ENCODE data around the gene ADA.

GRCh38 chr20:44619294-44619693 lies 32.2 kb downstream of the ADA start:
- TF ChIP-seq MYC (CRISPR knock-in tag; IDR thresholded peaks at IDR 0.05; ENCODE audit: borderline replicate concordance) (no peak), FOXA1 (IDR thresholded peaks at IDR 0.05) (no peak), FOXA1 (CRISPR knock-in tag; IDR thresholded peaks at IDR 0.05) (no peak), CTCF (CRISPR knock-in tag; IDR thresholded peaks at IDR 0.05) (no peak), ESRRA (CRISPR knock-in tag; IDR thresholded peaks at IDR 0.05; ENCODE audit: low read depth) (no peak), ZNF362 (CRISPR knock-in tag; IDR thresholded peaks at IDR 0.05; ENCODE audit: borderline replicate concordance) (no peak), ATF7 (IDR thresholded peaks at IDR 0.05) (no peak), ATF7 (CRISPR knock-in tag; IDR thresholded peaks at IDR 0.05) (no peak), RAD21 (CRISPR knock-in tag; IDR thresholded peaks at IDR 0.05) (no peak), HNRNPH1 (optimal IDR thresholded peaks at IDR 0.05; ENCODE audit: low read depth, low read length) (no peak), PREB (CRISPR knock-in tag; IDR thresholded peaks at IDR 0.05) (no peak), JUN (CRISPR knock-in tag; IDR thresholded peaks at IDR 0.05) (no peak), POLR2A (IDR thresholded peaks at IDR 0.05; ENCODE audit: insufficient read depth in 1 of 2, low read depth in 2 of 2, low read length in 2 of 2) (no peak), ZNF549 (CRISPR knock-in tag; IDR thresholded peaks at IDR 0.05) (no peak), ZBTB7A (CRISPR knock-in tag; IDR thresholded peaks at IDR 0.05) (no peak), BRCA1 (CRISPR knock-in tag; IDR thresholded peaks at IDR 0.05) (no peak)

Measured in HepG2 (cell line).